ENCODE results near the gene CCDC88A. TPM values are rescaled to one million over a fixed set of nuclear protein-coding genes. Genes with fewer than 3 reads are reported as not detected.

CCDC88A gene
- total RNA-seq, 1 experiment from 2014 or later = 27.2 TPM

- H3K9me3 ChIP-seq (ENCODE audit: control insufficient read depth in 1 of 2, insufficient read depth in 1 of 2, low read depth in 1 of 2, low read length in 2 of 2) = no peaks in the 10 kb centered on the region
- no peaks in the 10 kb centered on the region for H3K36me3 ChIP-seq (ENCODE audit: control insufficient read depth in 1 of 2, insufficient read depth in 2 of 2, low read length in 2 of 2)
- ChIA-PET RAD21 (ENCODE audit: low non-redundant PET in 1 of 2, low total read pairs in 2 of 2, uncharacterized antibody in 2 of 2, unreplicated experiment in 2 of 2) (no interaction called here), CTCF (interaction anchor here (0.7 kb wide), 1 partner anchor 17 kb away, joined by 3 read pairs; no protein-coding TSS in a partner anchor), POLR2A (no interaction called here)
- no peak overlapping the region for H3K4me2 ChIP-seq (ENCODE audit: low read length)
- intact Hi-C loops (cut with micrococcal nuclease) = no loop called here
- H2AFZ ChIP-seq (ENCODE audit: low read depth, low read length, poor library complexity, severe bottlenecking) = no peak overlapping the region
- H3K79me2 ChIP-seq (ENCODE audit: insufficient read depth, low read length) = 0 out of 2 replicates have a peak, but pooled peaks cover 4% of the 10 kb centered on the region
- no peaks in the 10 kb centered on the region for H3K27me3 ChIP-seq (ENCODE audit: insufficient read depth, low read length)
- H3K4me1 ChIP-seq (ENCODE audit: control insufficient read depth in 1 of 2, insufficient read depth in 2 of 2, low read length in 2 of 2) = no peaks in the 10 kb centered on the region
- DNase-seq (ENCODE audit: low read depth, low spot score) = no peak
- no peak overlapping the region for H3K4me3 ChIP-seq (replicated peaks in 1 of 2; ENCODE audit: low read depth in 1 of 2, low read length in 2 of 2)
- no peaks in the 10 kb centered on the region for H4K20me1 ChIP-seq (ENCODE audit: insufficient read depth)
- H3K9ac ChIP-seq (ENCODE audit: low read length) = no peak overlapping the region
- no TSS peak for BruUV-seq (replicated peaks)
- H3K27ac ChIP-seq (ENCODE audit: low read depth, low read length) = no peak overlapping the region
- TF ChIP-seq ATF3 (IDR thresholded peaks at IDR 0.05) (no peak), YY1 (IDR thresholded peaks at IDR 0.05; ENCODE audit: extremely low read depth, insufficient replicate concordance, low read depth, low read length) (no peak), POLR2AphosphoS5 (IDR thresholded peaks at IDR 0.05; ENCODE audit: low read depth, low read length) (no peak), CEBPB (IDR thresholded peaks at IDR 0.05; ENCODE audit: low read depth) (no peak), SIN3A (IDR thresholded peaks at IDR 0.05; ENCODE audit: low read depth) (no peak), ELF1 (IDR thresholded peaks at IDR 0.05; ENCODE audit: borderline replicate concordance, low read depth) (no peak), SRF (IDR thresholded peaks at IDR 0.05; ENCODE audit: low read depth) (no peak), FOSL1 (IDR thresholded peaks at IDR 0.05; ENCODE audit: low read depth) (no peak), EGR1 (IDR thresholded peaks at IDR 0.05; ENCODE audit: low read depth) (no peak), CBX3 (IDR thresholded peaks at IDR 0.05; ENCODE audit: low read depth) (no peak), EZH2 (IDR thresholded peaks at IDR 0.05) (no peak), ZFX (IDR thresholded peaks at IDR 0.05) (no peak), ZBTB33 (IDR thresholded peaks at IDR 0.05; ENCODE audit: extremely low read depth, insufficient replicate concordance, low read length) (no peak), POLR2A (IDR thresholded peaks at IDR 0.05; ENCODE audit: borderline replicate concordance, extremely low read depth, insufficient read depth, insufficient read length) (no peak), REST (IDR thresholded peaks at IDR 0.05; ENCODE audit: low read depth) (no peak), ZNF274 (IDR thresholded peaks at IDR 0.05; ENCODE audit: low read depth, low read length) (no peak)
- no peaks in the 10 kb centered on the region for H3K9me2 ChIP-seq (ENCODE audit: insufficient read depth)
- ATAC-seq = no peak
Observed at GRCh38 chr2:55401124-55401523, 18.5 kb downstream of the CCDC88A start.

Measured in HCT116 (cell line).